HG02798 (cell line): Measurements from ENCODE around the gene MKKS.

ENCODE experiments used
- ATAC-seq: cut with Tn5 transposase; IDR thresholded peaks from one replicate; pipeline ENCODE4 v1.9.1; 2021; ENCODE audit warnings: mild to moderate bottlenecking; ENCODE audit not compliant: unreplicated experiment, poor library complexity

The MKKS gene

DNA sequence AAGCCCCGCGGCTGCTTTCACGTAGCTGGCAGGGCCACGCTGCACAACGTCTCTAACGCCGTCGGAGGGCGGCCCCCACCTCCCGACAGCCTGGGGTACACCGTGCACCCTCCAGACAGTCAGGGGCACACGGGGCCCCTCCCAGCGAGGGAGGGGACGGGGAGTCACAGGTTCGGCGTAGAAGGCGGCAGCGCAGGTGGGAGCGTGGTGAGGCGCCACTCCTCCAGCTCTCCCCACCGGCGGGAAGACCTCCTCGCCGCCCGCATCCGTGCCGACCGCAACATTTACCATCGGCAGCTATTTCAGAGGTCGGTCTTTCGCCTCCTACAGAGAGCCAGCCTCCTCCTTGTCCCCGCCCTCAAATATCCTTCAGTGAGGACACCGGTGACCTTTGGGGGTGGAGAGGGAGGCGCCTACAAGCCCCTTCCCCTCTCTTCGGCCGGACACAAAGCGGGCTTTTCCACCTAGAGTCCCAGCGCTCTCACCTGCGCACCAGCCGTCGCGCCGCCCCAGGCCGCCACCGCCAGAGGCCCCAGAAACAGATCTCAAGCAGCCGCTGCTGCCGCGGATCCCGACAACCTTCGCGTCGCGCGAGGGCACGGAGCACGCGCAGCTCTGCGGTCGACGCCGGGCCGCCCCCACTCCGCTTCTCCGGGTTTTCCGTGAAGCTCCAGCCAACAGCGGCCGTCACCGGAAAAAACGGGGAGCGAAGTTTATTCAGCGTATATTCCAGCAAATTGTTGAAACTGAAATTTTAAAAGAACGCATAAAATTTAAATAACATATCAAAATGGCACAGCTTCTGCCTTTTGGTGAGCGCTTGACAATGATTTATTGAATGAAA, at the start of gene MKKS:
Gene MKKS, minus strand, starts transcription at position 600 of the 844 bp plus-strand sequence. CDS start 20,708 bp downstream, outside the sequence.
- ATAC-seq = peak; percentile 70

DNA sequence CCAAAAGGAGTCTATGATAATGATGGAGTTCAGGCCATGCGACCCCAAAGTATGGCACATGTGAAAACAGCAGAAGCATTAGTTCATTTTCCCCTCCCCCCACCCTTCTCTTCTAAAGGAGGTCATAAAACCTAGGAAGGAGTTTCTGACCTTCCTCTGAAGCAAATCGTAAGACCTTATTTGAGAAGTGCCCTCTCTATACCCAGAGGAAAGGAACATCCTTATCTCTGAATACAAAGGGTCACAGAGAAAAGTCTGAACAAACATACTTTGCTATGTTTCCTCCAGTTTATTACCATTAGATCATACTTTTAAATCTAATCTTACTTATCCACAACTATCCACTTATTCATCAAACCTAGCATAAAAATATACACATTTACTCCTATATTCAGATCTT, 49.7 kb upstream of the MKKS start:
- no peak for ATAC-seq

DNA sequence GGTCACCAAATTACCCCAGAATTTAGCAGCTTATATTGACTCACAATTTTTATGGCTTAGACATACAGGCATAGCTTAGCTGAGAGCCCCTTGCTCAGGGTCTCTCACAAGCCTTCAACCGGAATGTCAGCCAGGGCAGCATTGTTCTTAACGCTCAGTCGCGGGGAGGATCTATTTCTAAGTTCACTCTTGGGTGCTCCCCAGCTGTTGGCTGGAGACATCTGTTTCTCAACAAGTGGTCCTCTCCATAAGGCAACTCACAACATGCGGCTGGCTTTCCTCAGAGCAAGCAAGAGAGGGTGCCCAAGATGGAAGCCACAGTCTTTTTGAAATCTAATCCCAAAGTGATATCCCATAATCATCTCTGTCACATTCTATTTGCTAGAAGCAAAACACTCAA, 47.7 kb upstream of the MKKS start:
- ATAC-seq = no peak

DNA sequence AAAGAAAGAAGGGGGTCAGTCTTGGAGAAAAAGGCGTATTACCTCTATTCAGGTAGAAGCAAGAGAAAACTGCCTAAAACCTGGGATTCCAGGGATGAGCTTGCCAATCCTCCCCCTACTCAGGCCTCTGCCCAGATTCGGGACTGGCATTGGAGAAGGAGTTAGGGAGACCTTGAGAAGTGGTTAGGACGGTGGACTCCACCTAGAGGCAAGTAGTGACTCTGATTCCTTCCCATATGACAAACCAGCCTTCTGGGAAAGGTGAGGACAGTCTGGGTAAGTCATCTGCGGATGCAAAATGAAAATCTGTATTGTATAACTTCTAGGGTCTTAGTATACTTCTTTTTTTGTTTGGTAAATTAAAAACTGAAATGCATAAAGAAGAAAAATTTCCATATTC, 44.9 kb upstream of the MKKS start:
- no peak for ATAC-seq

DNA sequence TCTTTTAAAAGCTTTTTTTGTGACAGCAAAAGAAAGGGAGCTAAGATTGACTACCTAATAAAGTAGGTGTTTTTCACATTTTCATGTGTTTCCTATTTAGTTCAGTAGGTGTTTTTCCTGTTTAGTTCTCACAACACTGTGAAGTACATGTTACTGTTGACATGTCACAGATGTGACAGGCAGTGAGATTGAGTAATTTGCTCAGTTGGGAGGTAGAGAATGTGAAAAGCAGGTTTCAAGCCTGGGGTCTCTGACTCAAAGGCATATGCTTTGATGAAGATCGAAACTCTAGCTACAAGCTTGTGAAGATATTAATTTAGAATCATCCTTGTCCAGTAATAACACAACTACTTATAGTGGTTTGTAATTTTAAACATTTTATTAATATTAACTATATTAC, 44.2 kb upstream of the MKKS start:
- ATAC-seq = peak; percentile 76

DNA sequence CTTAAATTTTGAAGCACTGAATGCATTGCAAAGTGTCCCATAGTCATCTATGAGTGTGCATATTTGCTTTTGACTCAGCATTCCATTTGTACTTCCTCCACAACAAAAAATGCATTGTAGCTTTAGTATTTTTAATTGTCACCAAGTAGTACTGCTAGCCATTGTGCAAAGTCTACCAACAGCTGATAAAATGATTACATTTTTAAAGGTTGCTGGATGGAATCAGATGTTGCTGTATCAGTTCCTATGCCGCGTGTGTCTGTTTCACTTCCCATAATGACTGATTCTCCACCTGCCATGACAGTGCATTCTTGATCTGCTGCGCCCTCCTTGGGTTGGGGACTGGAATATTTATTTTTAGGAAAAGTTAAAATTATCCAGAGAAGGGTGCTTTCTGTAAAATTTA, 42.3 kb upstream of the MKKS start:
- peak; percentile 79 for ATAC-seq

GRCh38 chr20:10475225-10475624, 41.2 kb upstream of the MKKS start:
- no peak for ATAC-seq

DNA sequence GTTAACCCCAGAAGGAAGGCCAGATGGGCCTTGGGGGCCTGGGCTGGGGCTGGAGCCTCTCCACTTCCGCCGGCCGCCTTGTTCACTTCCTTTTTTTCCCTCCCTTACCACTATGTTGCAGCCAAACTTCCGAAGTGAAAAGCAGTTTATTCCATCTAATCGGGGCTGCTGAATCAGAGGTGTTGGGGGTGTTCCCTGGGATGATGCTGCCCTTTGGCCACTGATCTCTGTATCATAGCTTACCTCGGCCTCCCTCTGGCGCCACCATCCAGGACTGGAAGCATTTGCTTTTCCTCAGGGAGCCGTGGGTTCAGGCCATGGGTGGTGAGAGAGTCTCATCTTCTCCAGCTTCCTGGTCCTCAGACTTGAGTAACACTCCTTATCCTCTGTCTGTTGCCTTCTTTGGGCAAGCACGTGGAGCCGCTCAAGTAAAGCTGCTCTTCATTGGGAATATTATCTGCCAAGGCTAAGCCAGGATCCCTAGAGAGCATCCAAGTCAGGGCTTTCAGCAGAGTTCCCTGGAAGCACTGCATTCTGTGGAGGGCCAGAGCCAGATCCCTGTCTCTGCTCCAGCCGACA, 40.7 kb upstream of the MKKS start:
- no peak for ATAC-seq

- no peak for ATAC-seq
Measured at GRCh38 chr20:10472871-10473270, 38.8 kb upstream of the MKKS start.

- ATAC-seq = no peak
Measured at GRCh38 chr20:10470276-10470675, 36.3 kb upstream of the MKKS start.

- no peak for ATAC-seq
Measured at GRCh38 chr20:10469599-10469998, 35.6 kb upstream of the MKKS start.

GRCh38 chr20:10469056-10469455, 35.0 kb upstream of the MKKS start:
- no peak for ATAC-seq

- ATAC-seq = no peak
Measured at GRCh38 chr20:10468340-10468845, 34.4 kb upstream of the MKKS start.

DNA sequence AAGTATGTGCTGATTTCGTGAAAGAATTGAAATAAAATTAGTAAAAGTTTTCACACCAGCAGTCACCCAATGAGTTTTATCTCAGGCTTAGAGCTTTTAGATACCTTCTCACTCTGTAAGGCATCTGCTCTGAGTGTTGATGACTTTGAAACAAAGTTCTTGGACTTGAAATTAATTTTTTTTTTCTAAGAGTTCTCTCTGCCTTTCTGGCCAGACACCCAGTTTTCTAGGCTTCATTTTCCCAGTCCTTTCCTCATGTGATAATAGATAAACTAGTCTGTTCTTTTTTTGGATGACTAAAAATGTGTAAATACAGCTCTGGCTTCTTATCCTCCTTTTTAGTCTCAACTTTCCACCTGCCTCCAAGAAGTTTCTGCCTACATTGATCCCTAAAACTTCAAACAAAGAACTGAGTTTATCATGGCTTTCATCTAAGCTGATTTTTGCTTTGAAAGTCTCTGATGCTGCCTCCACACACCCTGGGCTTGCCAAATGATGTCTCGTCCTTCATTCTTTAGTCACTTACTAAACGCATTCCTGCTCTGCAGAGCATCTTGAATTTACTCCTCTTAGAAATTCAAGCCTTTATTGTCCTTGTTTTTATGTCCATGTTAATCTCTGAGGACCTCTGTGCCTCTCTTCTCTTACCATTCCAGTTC, 33.8 kb upstream of the MKKS start:
- ATAC-seq = no peak

GRCh38 chr20:10466855-10467254, 32.8 kb upstream of the MKKS start:
- ATAC-seq = no peak

DNA sequence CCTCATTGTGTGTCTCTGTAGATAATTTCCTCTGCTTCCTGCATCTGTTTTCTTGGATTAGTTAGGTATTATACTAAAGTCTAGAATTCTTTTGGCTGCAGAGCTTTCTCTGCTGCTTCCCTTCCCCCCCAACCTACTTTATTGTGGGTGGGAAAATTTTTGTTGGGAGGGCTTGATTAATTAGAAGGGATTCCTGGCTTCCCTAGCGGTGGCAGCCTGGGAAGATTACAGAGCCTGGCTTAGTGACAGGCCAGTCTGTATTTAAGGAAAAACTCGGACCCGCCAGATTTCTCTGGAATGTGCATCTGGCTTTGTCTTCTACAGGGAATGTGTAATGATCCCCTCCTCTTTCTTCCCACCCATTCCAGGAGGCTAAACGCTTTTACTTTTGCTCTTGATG, 32.3 kb upstream of the MKKS start:
- ATAC-seq = no peak

- no peak for ATAC-seq
Measured at GRCh38 chr20:10465135-10465534, 31.1 kb upstream of the MKKS start.

GRCh38 chr20:10463622-10464021, 29.6 kb upstream of the MKKS start:
- ATAC-seq = no peak

GRCh38 chr20:10462516-10462915, 28.5 kb upstream of the MKKS start:
- ATAC-seq = no peak

- ATAC-seq = no peak
Measured at GRCh38 chr20:10461495-10461894, 27.5 kb upstream of the MKKS start.

DNA sequence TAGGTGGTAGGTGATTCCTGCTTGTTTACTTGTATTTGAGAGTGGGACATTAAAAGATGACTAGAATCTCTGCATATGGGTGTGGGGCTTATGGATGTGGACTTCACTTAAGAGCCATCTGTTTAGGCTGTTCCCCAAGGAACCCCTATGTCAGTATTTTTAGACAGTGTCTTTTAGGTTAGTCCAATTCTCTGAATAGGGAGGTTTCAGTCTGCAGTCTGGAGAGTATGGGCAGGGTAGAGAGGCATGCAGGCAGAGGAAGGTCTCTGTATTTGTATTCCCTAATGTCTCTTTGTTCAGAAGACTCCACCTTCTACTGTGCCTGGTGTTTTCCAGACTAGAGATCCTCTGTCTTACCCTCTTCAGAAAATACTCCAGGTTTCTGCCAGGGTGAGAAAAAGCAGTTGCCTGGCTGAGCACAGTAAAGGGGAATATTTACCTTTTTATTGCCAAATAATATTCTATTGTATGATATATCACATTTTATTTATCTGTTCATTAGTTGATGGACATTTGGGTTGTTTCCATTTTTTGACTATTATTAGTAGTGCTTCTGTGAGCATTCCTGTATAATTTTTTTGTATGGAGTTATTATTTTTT, 20.2 kb upstream of the MKKS start:
- ATAC-seq = peak; percentile 35
